ENCODE measurements around the gene SPATA7.

GRCh38 chr14:88422047-88422446 is 36.6 kb downstream of the SPATA7 start:
- TF ChIP-seq CTCF (IDR thresholded peaks at IDR 0.05; ENCODE audit: insufficient read depth, low read depth, low read length) (no peak), EZH2 (IDR thresholded peaks at IDR 0.05; ENCODE audit: insufficient read depth, low read length) (no peak)

Measured in astrocyte (in vitro differentiated cells and primary cell).